Measurements from ENCODE around the gene ZBTB11.
"Not testable (repeated sequence)": the region's sequence is repeated elsewhere in the genome, so short reads cannot be mapped to it uniquely, and the experiment has no call there.

The ZBTB11 gene

GRCh38 chr3:101680466-101680865, 3.5 kb upstream of the ZBTB11 start:
- H3K27ac ChIP-seq (ENCODE audit: extremely low read depth, low read depth, low read length) = no peak overlapping the region
- H3K9me3 ChIP-seq (ENCODE audit: control insufficient read depth, insufficient read depth, low read depth, low read length) = no peaks in the 10 kb centered on the region
- H3K36me3 ChIP-seq (ENCODE audit: control insufficient read depth in 2 of 2, insufficient read depth in 1 of 2, low read length in 2 of 2) = peaks cover 37 to 59% of the 10 kb centered on the region in 2 experiments
- ChIA-PET CTCF (no interaction called here), POLR2A (interaction anchor here (0.5 to 1.0 kb wide), 2 partner anchors 107 to 1692 kb away, joined by 4 to 8 read pairs; no protein-coding TSS in a partner anchor)
- TF ChIP-seq KLF10 (tag by site-specific recombination; IDR thresholded peaks at IDR 0.05) = no peak
- no peak for TF ChIP-seq ZSCAN16 (tag by site-specific recombination; IDR thresholded peaks at IDR 0.05)
- no peak for TF ChIP-seq ZNF239 (tag by site-specific recombination; IDR thresholded peaks at IDR 0.05)
- H3K4me3 ChIP-seq (ENCODE audit: low read depth, low read length) = no peak overlapping the region
- H3K4me1 ChIP-seq (ENCODE audit: control insufficient read depth, insufficient read depth, low read length) = no peaks in the 10 kb centered on the region

GRCh38 chr3:101678837-101679236, 1.9 kb upstream of the ZBTB11 start:
- H3K36me3 ChIP-seq (ENCODE audit: control insufficient read depth in 2 of 2, insufficient read depth in 1 of 2, low read length in 2 of 2) = peaks cover 24 to 43% of the 10 kb centered on the region in 2 experiments
- H3K4me1 ChIP-seq (ENCODE audit: control insufficient read depth, insufficient read depth, low read length); H3K4me3 ChIP-seq (ENCODE audit: low read depth, low read length); H3K27ac ChIP-seq (ENCODE audit: extremely low read depth, low read depth, low read length); POLR2A ChIA-PET; H3K9me3 ChIP-seq (ENCODE audit: control insufficient read depth, insufficient read depth, low read depth, low read length): not testable (repeated sequence)
- CTCF ChIA-PET = interaction anchor here (0.6 kb wide), 1 partner anchor 417 kb away, joined by 3 read pairs; no protein-coding TSS in a partner anchor

- ChIA-PET POLR2A (interaction anchor here (0.8 to 3.6 kb wide), 7 partner anchors 9 to 104 kb away, joined by 3 to 65 read pairs (median 5); partner anchors contain the start of genes CEP97, PCNP and RPL24), CTCF (interaction anchor here (0.5 to 1.2 kb wide), 4 partner anchors 9 to 331 kb away, joined by 3 to 4 read pairs (median 4); partner anchors contain the start of gene RPL24)
- peaks cover 16 to 31% of the 10 kb centered on the region in 2 experiments for H3K36me3 ChIP-seq (ENCODE audit: control insufficient read depth in 2 of 2, insufficient read depth in 1 of 2, low read length in 2 of 2)
- H3K9me3 ChIP-seq (ENCODE audit: control insufficient read depth, insufficient read depth, low read depth, low read length) = no peaks in the 10 kb centered on the region
- TF ChIP-seq BCL11A (tag by site-specific recombination; IDR thresholded peaks at IDR 0.05; ENCODE audit: low read depth) (no peak), ZNF558 (tag by site-specific recombination; IDR thresholded peaks at IDR 0.05) (no peak), PRDM4 (tag by site-specific recombination; IDR thresholded peaks at IDR 0.05) (0 out of 2 replicates have a peak, but pooled peaks have one; percentile 17)
- H3K4me3 ChIP-seq (ENCODE audit: low read depth, low read length) = peak overlapping the region; percentile 28
- H3K4me1 ChIP-seq (ENCODE audit: control insufficient read depth, insufficient read depth, low read length) = no peaks in the 10 kb centered on the region
- peak overlapping the region; percentile 13; the same call in 1 of the 2 replicates for H3K27ac ChIP-seq (ENCODE audit: extremely low read depth, low read depth, low read length)
Measured at GRCh38 chr3:101677436-101678286, 729 bp upstream of the ZBTB11 start.

- H3K27ac ChIP-seq (ENCODE audit: extremely low read depth, low read depth, low read length) = peak overlapping the region; percentile 71
- H3K4me1 ChIP-seq (ENCODE audit: control insufficient read depth, insufficient read depth, low read length) = no peaks in the 10 kb centered on the region
- CTCF ChIA-PET = interaction anchor here (1.1 to 1.2 kb wide), 2 partner anchors 8 to 552 kb away, joined by 4 to 5 read pairs; no protein-coding TSS in a partner anchor
- H3K9me3 ChIP-seq (ENCODE audit: control insufficient read depth, insufficient read depth, low read depth, low read length) = no peaks in the 10 kb centered on the region
- H3K36me3 ChIP-seq (ENCODE audit: control insufficient read depth in 2 of 2, insufficient read depth in 1 of 2, low read length in 2 of 2) = peaks cover 3 to 25% of the 10 kb centered on the region in 2 experiments
- POLR2A ChIA-PET = interaction anchor here (0.5 to 3.6 kb wide), 7 partner anchors 10 to 1355 kb away, joined by 3 to 65 read pairs (median 5); partner anchors contain the start of genes CEP97, PCNP, RPL24 and TRMT10C
- H3K4me3 ChIP-seq (ENCODE audit: low read depth, low read length) = peak overlapping the region; percentile 94
- TF ChIP-seq ZFP37 (tag by site-specific recombination; IDR thresholded peaks at IDR 0.05) = no peak
- 0 out of 2 replicates have a peak, but pooled peaks have one; percentile 22 for TF ChIP-seq ZBTB6 (tag by site-specific recombination; IDR thresholded peaks at IDR 0.05)
- TF ChIP-seq ZNF837 (tag by site-specific recombination; IDR thresholded peaks at IDR 0.05) = no peak
- peak; percentile 61; the same call in 1 of the 2 replicates for TF ChIP-seq KLF9 (tag by site-specific recombination; IDR thresholded peaks at IDR 0.05; ENCODE audit: low read depth)
- TF ChIP-seq ZNF654 (tag by site-specific recombination; IDR thresholded peaks at IDR 0.05; ENCODE audit: low read depth) = no peak
- TF ChIP-seq ZNF335 (tag by site-specific recombination; conservative IDR thresholded peaks at IDR 0.05) = peak; percentile 78
- peak; percentile 78 for TF ChIP-seq ZBTB20 (tag by site-specific recombination; IDR thresholded peaks at IDR 0.05)
- no peak for TF ChIP-seq SCRT1 (tag by site-specific recombination; IDR thresholded peaks at IDR 0.05; ENCODE audit: borderline replicate concordance)
- TF ChIP-seq ZBTB10 (tag by site-specific recombination; IDR thresholded peaks at IDR 0.05) = no peak
- TF ChIP-seq ZNF600 (tag by site-specific recombination; IDR thresholded peaks at IDR 0.05) = peak; percentile 24; the same call in 1 of the 2 replicates
Measured at GRCh38 chr3:101676216-101676764, 642 bp downstream of the ZBTB11 start.

Measured in HEK293 (cell line).